Lung (tissue), 12 donors: ENCODE data around the gene ARHGAP32. TPM values are rescaled to one million over a fixed set of nuclear protein-coding genes. Genes with fewer than 3 reads are reported as not detected.

ENCODE experiments used
- ATAC-seq: fragments of 200-7000 bp; cut with Tn5 transposase; one replicate; pipeline ENCODE4 v1.9.1; 2020; ENCODE audit warnings: moderate number of reproducible peaks; ENCODE audit not compliant: insufficient read depth, low FRiP score
- DNase-seq, 3 donors: peaks; one replicate each; pipeline ENCODE4 v3.0.0-alpha.2; 2013 to 2017
- H3K27ac ChIP-seq, 2 donors: one replicate each; pipeline ENCODE4 v1.5.1; 2013; ENCODE audit warnings: mild to moderate bottlenecking in 2 of 2, moderate library complexity in 2 of 2, control low read depth in 1 of 2, inconsistent platforms in 1 of 2, low read depth in 1 of 2, low read length in 1 of 2
- H3K27me3 ChIP-seq, 3 donors: one replicate each; pipeline ENCODE4 v1.5.1; 2013; ENCODE audit warnings: low read length in 2 of 3; ENCODE audit not compliant: control insufficient read depth in 3 of 3, insufficient read depth in 3 of 3
- H3K36me3 ChIP-seq, 4 donors: one replicate each; pipeline ENCODE4 v1.5.1; 2013; ENCODE audit warnings: low read length in 4 of 4, mild to moderate bottlenecking in 1 of 4, moderate library complexity in 1 of 4; ENCODE audit not compliant: control insufficient read depth in 4 of 4, insufficient read depth in 4 of 4
- H3K4me1 ChIP-seq, 5 donors: one replicate each; pipeline ENCODE4 v1.5.1; 2013; ENCODE audit warnings: low read length in 5 of 5, mild to moderate bottlenecking in 2 of 5, moderate library complexity in 1 of 5; ENCODE audit not compliant: control insufficient read depth in 5 of 5, insufficient read depth in 5 of 5
- H3K4me3 ChIP-seq: one replicate; pipeline ENCODE4 v1.5.1; 2013; ENCODE audit warnings: mild to moderate bottlenecking, control low read depth, moderate library complexity
- H3K9ac ChIP-seq, 2 donors: one replicate each; pipeline ENCODE4 v1.5.1; 2013; ENCODE audit warnings: low read length in 2 of 2, control low read depth in 1 of 2; ENCODE audit not compliant: insufficient read depth in 1 of 2
- H3K9me3 ChIP-seq, 4 donors: one replicate each; pipeline ENCODE4 v1.5.1; 2013; ENCODE audit warnings: low read length in 3 of 4, mild to moderate bottlenecking in 1 of 4, moderate library complexity in 1 of 4; ENCODE audit not compliant: control insufficient read depth in 4 of 4, insufficient read depth in 3 of 4
- CTCF ChIP-seq: IDR thresholded peaks from 2 replicates; pipeline ENCODE4 v1.5.1; 2012; ENCODE audit warnings: mild to moderate bottlenecking; ENCODE audit errors: control extremely low read depth, extremely low read depth
- WGBS, 2 donors: extraction: QIAGEN DNeasy Blood & Tissue Kit; methylation state at CpG; one replicate each; pipeline ENCODE4 v1.1.7; 2013; 5-methylcytosine and 5-hydroxymethylcytosine counted together
- polyA plus RNA-seq, 2 donors: library from polyadenylated mRNA; stranded (reverse); fragments of 200-250 nt; gene quantifications; one replicate each; pipeline ENCODE4 v1.2.1, GENCODE V29; 2013
- total RNA-seq, 2 donors: library from RNA; depleted of rRNA in 1 of 2; stranded (reverse); fragments of >200 nt in 1 of 2; gene quantifications; one replicate each; pipeline ENCODE4 v1.2.1, GENCODE V29; 2014 to 2021
- donor health status: control.
- donor health status: control.
- donor health status: Bipolar disorder and iron deficiency.
- donor health status: healthy.
- donor health status: DM: yes; HTN: yes; CAD: no.

The ARHGAP32 gene
- total and polyA plus RNA-seq, 4 donors, result 4.1 to 28.4 (median 17.0) TPM

- DNase-seq (no peak), ATAC-seq (no peak)
- Histone ChIP-seq H3K4me1 (no peaks in the 10 kb centered on the region), H3K27ac (no peak overlapping the region), H3K9me3 (peaks cover 0 to 3% (median 0%) of the 10 kb centered on the region in 4 donors), H3K27me3 (no peaks in the 10 kb centered on the region), H3K9ac (no peak overlapping the region), H3K4me3 (no peak overlapping the region), H3K36me3 (no peaks in the 10 kb centered on the region)
- WGBS, 2 donors, result 85 to 87% methylated on average over 7 of the region's 7 CpGs
- no peak for TF ChIP-seq CTCF
Observed at GRCh38 chr11:128933481-128934178, 258.5 kb downstream of the ARHGAP32 start.

GRCh38 chr11:128931668-128932067 is 260.5 kb downstream of the ARHGAP32 start:
- H3K4me3 ChIP-seq, result no peak overlapping the region
- no peak for TF ChIP-seq CTCF
- H3K36me3 ChIP-seq, result no peaks in the 10 kb centered on the region
- H3K9me3 ChIP-seq, result peaks cover 0 to 3% (median 0%) of the 10 kb centered on the region in 4 donors
- H3K4me1 ChIP-seq, result peaks cover 0 to 2% (median 0%) of the 10 kb centered on the region in 5 donors
- WGBS, 2 donors, result 91 to 94% methylated on average over 6 of the region's 6 CpGs
- no peaks in the 10 kb centered on the region for H3K27me3 ChIP-seq
- H3K9ac ChIP-seq, result no peak overlapping the region
- H3K27ac ChIP-seq, result no peak overlapping the region
- ATAC-seq, result no peak
- no peak for DNase-seq

GRCh38 chr11:128931066-128931465 is 261.1 kb downstream of the ARHGAP32 start:
- H3K4me3 ChIP-seq, result no peak overlapping the region
- no peaks in the 10 kb centered on the region for H3K36me3 ChIP-seq

More at GRCh38 chr11:128931066-128931465, 261.1 kb downstream of the ARHGAP32 start:
- Histone ChIP-seq H3K27ac (no peak overlapping the region), H3K4me1 (peaks cover 0 to 2% (median 0%) of the 10 kb centered on the region in 5 donors), H3K9ac (no peak overlapping the region), H3K9me3 (peaks cover 0 to 3% (median 0%) of the 10 kb centered on the region in 4 donors), H3K27me3 (no peaks in the 10 kb centered on the region)
- ATAC-seq (no peak), DNase-seq (no peak)
- no peak for TF ChIP-seq CTCF
- 80 to 82% methylated on average over 3 of the region's 3 CpGs for WGBS, 2 donors
